HepG2 (cell line): ENCODE data around the gene PPP2R2B. TPM values are rescaled to one million over a fixed set of nuclear protein-coding genes. Genes with fewer than 3 reads are reported as not detected.

Experiments used
- ATAC-seq: fragments of 200-7000 bp; cut with Tn5 transposase; 3 replicates; pipeline ENCODE4 v1.9.1; 2020; ENCODE audit warnings: mild to moderate bottlenecking, moderate library complexity
- BruUV-seq: library from RNA; stranded (reverse); fragments of 400-500 nt; replicated peaks from 2 replicates; lab custom pipeline; 2021; lab: Mats Ljungman, UMichigan
- CTCF ChIA-PET: fragments of 300-600 bp; formaldehyde crosslinking; extraction: SDS; loops from one replicate; lab custom pipeline; 2021; ENCODE audit warnings: low total read pairs, inconsistent platforms, low intra/inter-chr PET ratio; lab: Yijun Ruan, JAX
- POLR2A ChIA-PET: fragments of 350-600 bp; sonication (Branson Sonifier 250); formaldehyde crosslinking; loops from one replicate; lab custom pipeline; 2020; ENCODE audit warnings: antibody characterized with exemption, inconsistent platforms; lab: Yijun Ruan, JAX
- DNase-seq: peaks from one replicate; pipeline ENCODE4 v3.0.0-alpha.2; 2015; ENCODE audit warnings: low spot score
- FAIRE-seq: peaks from 3 replicates; lab custom pipeline; 2011; peaks lifted over from hg19 to GRCh38; lab: Jason Lieb, UNC
- H2AFZ ChIP-seq: one replicate; pipeline ENCODE4 v1.6.1; 2011; ENCODE audit warnings: low read length, inconsistent platforms
- H3K27ac ChIP-seq: fragments of 300-600 bp; 3 replicates; pipeline ENCODE4 v1.8.0; 2011; ENCODE audit warnings: mixed run types, mild to moderate bottlenecking, mixed read lengths, low read length, inconsistent platforms; ENCODE audit not compliant: insufficient read depth; ENCODE audit errors: extremely low read length
- H3K27me3 ChIP-seq, 2 experiments: fragments of 200-600 bp in 1 of 2; 2 replicates in 1 of 2; 3 replicates in 1 of 2; pipeline versions ENCODE4 v1.6.0 to v1.8.0; 2011; ENCODE audit warnings: low read length in 2 of 2, mild to moderate bottlenecking in 2 of 2, moderate library complexity in 2 of 2, inconsistent platforms in 1 of 2; ENCODE audit not compliant: insufficient read depth in 2 of 2, control insufficient read depth in 1 of 2
- H3K36me3 ChIP-seq, 2 experiments: fragments of 200-600 bp in 1 of 2; replicated peaks in 1 of 2; 2 replicates in 1 of 2; 3 replicates in 1 of 2; pipeline versions ENCODE4 v1.5.1 to v1.8.0; 2011; ENCODE audit warnings: low read length in 2 of 2, inconsistent platforms in 1 of 2; ENCODE audit not compliant: insufficient read depth in 2 of 2, control insufficient read depth in 1 of 2
- H3K4me1 ChIP-seq: 2 replicates; pipeline ENCODE4 v1.5.1; 2012; ENCODE audit warnings: low read length, inconsistent platforms; ENCODE audit not compliant: insufficient read depth
- H3K4me2 ChIP-seq: 2 replicates; pipeline ENCODE4 v1.6.0; 2011; ENCODE audit warnings: low read depth, low read length, inconsistent platforms
- H3K4me3 ChIP-seq, 3 experiments: fragments of 200-600 bp in 1 of 3; sonication (generic), shearing (Covaris generic) in 1 of 3; replicated peaks in 1 of 3; 2 replicates each; pipeline ENCODE4 v1.5.1; 2011 to 2016; ENCODE audit warnings: low read length in 3 of 3, inconsistent platforms in 2 of 3, low read depth in 2 of 3, mild to moderate bottlenecking in 2 of 3, control low read depth in 1 of 3, mixed read lengths in 1 of 3; ENCODE audit not compliant: insufficient read depth in 1 of 3
- H3K79me2 ChIP-seq: one replicate; pipeline ENCODE4 v1.6.1; 2011; ENCODE audit warnings: low read length, inconsistent platforms; ENCODE audit not compliant: insufficient read depth
- H3K9ac ChIP-seq: 2 replicates; pipeline ENCODE4 v1.6.0; 2011; ENCODE audit warnings: mild to moderate bottlenecking, low read depth, low read length, inconsistent platforms; ENCODE audit not compliant: insufficient read depth
- H3K9me3 ChIP-seq: 2 replicates; pipeline ENCODE4 v1.5.1; 2012; ENCODE audit warnings: mild to moderate bottlenecking, low read length
- H4K20me1 ChIP-seq: 2 replicates; pipeline ENCODE4 v1.6.0; 2011; ENCODE audit warnings: inconsistent platforms, mild to moderate bottlenecking, low read length, moderate library complexity; ENCODE audit not compliant: insufficient read depth
- BCLAF1 ChIP-seq: fragments of 450-650 bp; IDR thresholded peaks from 2 replicates; pipeline ENCODE4 v1.6.1; 2017; ENCODE audit warnings: mild to moderate bottlenecking
- JARID2 ChIP-seq: sonication (generic); formaldehyde crosslinking; IDR thresholded peaks from 2 replicates; pipeline ENCODE4 v1.8.1; 2023; ENCODE audit warnings: missing genetic modification reagents, inconsistent platforms; ENCODE audit not compliant: insufficient replicate concordance
- NFE2L2 ChIP-seq: fragments of 150-350 bp; IDR thresholded peaks from 2 replicates; pipeline ENCODE4 v1.6.1; 2014; ENCODE audit warnings: low read length
- PATZ1 ChIP-seq: sonication (generic); formaldehyde crosslinking; IDR thresholded peaks from 2 replicates; pipeline ENCODE4 v1.4.0; 2020; ENCODE audit warnings: missing genetic modification reagents
- RFX1 ChIP-seq: fragments of 450-650 bp; IDR thresholded peaks from 2 replicates; pipeline ENCODE4 v1.6.1; 2017
- RORA ChIP-seq: sonication (generic); formaldehyde crosslinking; IDR thresholded peaks from 2 replicates; pipeline ENCODE4 v1.5.0; 2020; ENCODE audit warnings: mild to moderate bottlenecking, missing genetic modification reagents, moderate library complexity
- RXRB ChIP-seq: IDR thresholded peaks from 2 replicates; pipeline ENCODE4 v1.6.1; 2016; ENCODE audit warnings: borderline replicate concordance, missing genetic modification reagents, missing compliant biosample characterization
- SRF ChIP-seq: IDR thresholded peaks from 2 replicates; pipeline ENCODE4 v1.6.1; 2011; ENCODE audit warnings: mild to moderate bottlenecking, low read depth, low read length, moderate library complexity
- ZNF530 ChIP-seq: sonication (generic); formaldehyde crosslinking; IDR thresholded peaks from 2 replicates; pipeline ENCODE4 v1.5.0; 2020; ENCODE audit warnings: low read depth, mild to moderate bottlenecking, missing genetic modification reagents
- WGBS: methylation state at CpG from one replicate; pipeline ENCODE4 v1.1.6; 2017; ENCODE audit warnings: low lambda C conversion rate; 5-methylcytosine and 5-hydroxymethylcytosine counted together
- in situ Hi-C: cut with HindIII; loops from 2 replicates; pipeline ENCODE4 v1.10.0; 2017; ENCODE audit warnings: low pct_unique_long_range_greater_than_20kb; ENCODE audit not compliant: extremely low pct_ligation_motif_present
- intact Hi-C: fragments of 100-400 bp; cut with micrococcal nuclease; formaldehyde crosslinking; loops from one replicate; pipeline ENCODE4 v1.10.0; 2022; ENCODE audit not compliant: unreplicated experiment
- polyA plus RNA-seq, 8 experiments: library from polyadenylated mRNA; depleted of rRNA in 3 of 8; stranded (reverse) in 7 of 8; unstranded in 1 of 8; fragments of >200 nt; fragmentation: Illumina TruSeq in 4 of 8; extraction: Trizol in 4 of 8; gene quantifications; 2 replicates each; pipeline versions ENCODE4 v1.2.1 to v1.2.3, GENCODE V29; 2011 to 2016; ENCODE audit warnings: low read depth in 4 of 8, missing spikeins in 1 of 8, mixed read lengths in 1 of 8; ENCODE audit not compliant: insufficient read depth in 1 of 8
- total RNA-seq, 5 experiments: library from RNA; depleted of rRNA; stranded (reverse); fragments of >200 nt; fragmentation: Illumina TruSeq; extraction: Trizol; gene quantifications; 2 replicates each; pipeline ENCODE4 v1.2.3, GENCODE V29; 2016; ENCODE audit warnings: low read depth in 1 of 5

PPP2R2B gene
- total and polyA plus RNA-seq, 2 of the 13 experiments (the other 11 are each of a cell fraction or from before 2014, with no cell fraction given), result not detected

GRCh38 chr5:146632620-146633322 is 245.8 kb downstream of the PPP2R2B start:
- in situ Hi-C loops (no loop called here), intact Hi-C loops (no loop called here)
- DNase-seq, result no peak
- no peak overlapping the region for H3K27ac ChIP-seq
- BruUV-seq, result no TSS peak
- H3K4me1 ChIP-seq, result no peaks in the 10 kb centered on the region
- H3K9ac ChIP-seq, result no peak overlapping the region
- no peak for FAIRE-seq
- ChIA-PET POLR2A (no interaction called here), CTCF (no interaction called here)
- H3K4me3 ChIP-seq, result no peak overlapping the region
- TF ChIP-seq RXRB (CRISPR knock-in tag) (no peak), JARID2 (CRISPR knock-in tag) (no peak)
- no peaks in the 10 kb centered on the region for H3K9me3 ChIP-seq
- WGBS, result 21% methylated on average over 8 of the region's 8 CpGs
- no peaks in the 10 kb centered on the region for H3K36me3 ChIP-seq
- H3K79me2 ChIP-seq, result no peaks in the 10 kb centered on the region
- no peak overlapping the region for H3K4me2 ChIP-seq
- no peak for ATAC-seq
- H4K20me1 ChIP-seq, result no peaks in the 10 kb centered on the region
- no peak overlapping the region for H2AFZ ChIP-seq
- H3K27me3 ChIP-seq, result no peaks in the 10 kb centered on the region

- H3K9me3 ChIP-seq, result no peaks in the 10 kb centered on the region
- H3K9ac ChIP-seq, result no peak overlapping the region
- ChIA-PET POLR2A (no interaction called here), CTCF (no interaction called here)
- no peak overlapping the region for H2AFZ ChIP-seq
- no peaks in the 10 kb centered on the region for H3K36me3 ChIP-seq
- H3K27me3 ChIP-seq, result no peaks in the 10 kb centered on the region
- no TSS peak for BruUV-seq
- intact Hi-C loops (no loop called here), in situ Hi-C loops (no loop called here)
- H3K4me2 ChIP-seq, result no peak overlapping the region
- H4K20me1 ChIP-seq, result no peaks in the 10 kb centered on the region
- no peak overlapping the region for H3K4me3 ChIP-seq
- no peak for TF ChIP-seq SRF
- TF ChIP-seq RORA (CRISPR knock-in tag), result no peak
- TF ChIP-seq PATZ1 (CRISPR knock-in tag), result no peak
- TF ChIP-seq BCLAF1, result no peak
- TF ChIP-seq NFE2L2, result no peak
- TF ChIP-seq RFX1, result no peak
- no peak for TF ChIP-seq ZNF530
- H3K4me1 ChIP-seq, result no peaks in the 10 kb centered on the region
- 5% methylated on average over 3 of the region's 3 CpGs for WGBS
- H3K27ac ChIP-seq, result no peak overlapping the region
- no peak for ATAC-seq
- no peak for DNase-seq
- FAIRE-seq, result no peak
- no peaks in the 10 kb centered on the region for H3K79me2 ChIP-seq
Measured at GRCh38 chr5:146630472-146630871, 248.1 kb downstream of the PPP2R2B start.
